Activated naive CD8-positive, alpha-beta T cell treated with anti-CD3 and anti-CD28 coated beads for 36 hours (primary cell): ENCODE measurements around the gene CDK9. TPM values are rescaled to one million over a fixed set of nuclear protein-coding genes. Genes with fewer than 3 reads are reported as not detected.
A peak's percentile ranks its signal among the peaks of the same experiment; 100 is the strongest.
"Not testable (repeated sequence)": the region's sequence is repeated elsewhere in the genome, so short reads cannot be mapped to it uniquely, and the experiment has no call there.

Experiments
- DNase-seq: peaks from one replicate; pipeline ENCODE4 v3.0.0; 2021
- H3K27ac Mint-ChIP-seq: one replicate; pipeline ENCODE4 v1.8.0; 2022; ENCODE audit warnings: mild to moderate bottlenecking, moderate library complexity, mixed read lengths
- H3K27me3 Mint-ChIP-seq: one replicate; pipeline ENCODE4 v1.8.0; 2022; ENCODE audit warnings: mild to moderate bottlenecking, mixed read lengths
- H3K36me3 Mint-ChIP-seq: one replicate; pipeline ENCODE4 v1.8.0; 2021; ENCODE audit warnings: mild to moderate bottlenecking, mixed read lengths
- H3K4me1 Mint-ChIP-seq: one replicate; pipeline ENCODE4 v1.8.0; 2021; ENCODE audit warnings: mixed read lengths
- H3K4me3 Mint-ChIP-seq: one replicate; pipeline ENCODE4 v1.8.0; 2022; ENCODE audit warnings: mild to moderate bottlenecking, moderate library complexity, mixed read lengths
- H3K9me3 Mint-ChIP-seq: one replicate; pipeline ENCODE4 v1.8.0; 2022; ENCODE audit warnings: mixed read lengths
- total RNA-seq, 2 experiments: library from RNA; stranded (reverse); gene quantifications; one replicate each; pipeline ENCODE4 v1.2.3, GENCODE V29; 2021

CDK9 gene
- total RNA-seq, 2 experiments from 2014 or later: 85.2 to 94.2 TPM

GRCh38 chr9:127770905-127771569 lies 14.8 kb upstream of the CDK9 start:
- peak overlapping the region; percentile 85 for H3K4me3 Mint-ChIP-seq
- DNase-seq: peak; percentile 99
- peak overlapping the region; percentile 83 for H3K27ac Mint-ChIP-seq
- peaks cover 33% of the 10 kb centered on the region for H3K36me3 Mint-ChIP-seq
- H3K4me1 Mint-ChIP-seq: peaks cover 55% of the 10 kb centered on the region
- no peaks in the 10 kb centered on the region for H3K27me3 Mint-ChIP-seq
- no peaks in the 10 kb centered on the region for H3K9me3 Mint-ChIP-seq

DNA sequence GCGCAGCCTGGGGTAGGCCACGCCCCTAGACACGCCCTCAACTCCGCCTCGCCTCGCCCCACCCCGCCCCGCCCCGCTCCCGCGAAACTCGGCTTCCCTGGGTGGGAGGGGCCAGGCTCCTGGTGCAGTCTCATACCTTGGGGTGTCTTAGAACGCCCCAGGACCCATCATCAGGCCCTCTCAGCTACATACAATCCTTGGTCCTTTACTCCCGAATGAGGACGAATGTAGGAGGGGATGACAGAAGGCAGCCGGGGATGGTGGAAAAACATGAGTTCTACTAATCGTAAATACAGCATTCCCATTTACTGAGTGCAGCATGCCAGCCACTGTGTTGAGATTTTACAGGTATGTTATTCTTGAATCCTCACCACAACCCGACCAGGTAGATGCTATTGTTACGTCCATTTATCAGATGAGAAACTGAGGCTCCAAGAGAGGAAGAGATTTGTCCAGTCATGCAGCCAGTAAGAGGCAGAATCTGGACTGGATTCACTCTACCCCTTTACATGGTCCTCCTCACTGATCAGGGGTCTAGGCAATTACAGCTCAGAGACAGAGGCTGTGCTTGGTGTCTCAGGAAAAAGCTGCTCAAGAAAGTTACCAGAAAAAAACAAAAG lies 14.2 kb upstream of the CDK9 start:
- peaks cover 28% of the 10 kb centered on the region for H3K36me3 Mint-ChIP-seq

GRCh38 chr9:127772603-127773002 lies 13.2 kb upstream of the CDK9 start:
- no peaks in the 10 kb centered on the region for H3K9me3 Mint-ChIP-seq
- no peak for DNase-seq
- no peak overlapping the region for H3K27ac Mint-ChIP-seq
- peaks cover 51% of the 10 kb centered on the region for H3K4me1 Mint-ChIP-seq
- H3K4me3 Mint-ChIP-seq: no peak overlapping the region
- H3K27me3 Mint-ChIP-seq: no peaks in the 10 kb centered on the region
- peaks cover 26% of the 10 kb centered on the region for H3K36me3 Mint-ChIP-seq

More for the DNA sequence above, 14.2 kb upstream of the CDK9 start:
- no peak for DNase-seq
- Mint-ChIP-seq H3K4me3 (peak overlapping the region; percentile 85), H3K4me1 (peaks cover 57% of the 10 kb centered on the region), H3K27ac (peak overlapping the region; percentile 83), H3K27me3 (no peaks in the 10 kb centered on the region), H3K9me3 (no peaks in the 10 kb centered on the region)

- no peak overlapping the region for H3K4me3 Mint-ChIP-seq
- no peak for DNase-seq
- peaks cover 28% of the 10 kb centered on the region for H3K36me3 Mint-ChIP-seq
- no peaks in the 10 kb centered on the region for H3K27me3 Mint-ChIP-seq
- H3K4me1 Mint-ChIP-seq: peaks cover 49% of the 10 kb centered on the region
- no peak overlapping the region for H3K27ac Mint-ChIP-seq
- no peaks in the 10 kb centered on the region for H3K9me3 Mint-ChIP-seq
Observed at GRCh38 chr9:127773272-127773671, 12.6 kb upstream of the CDK9 start.

DNA sequence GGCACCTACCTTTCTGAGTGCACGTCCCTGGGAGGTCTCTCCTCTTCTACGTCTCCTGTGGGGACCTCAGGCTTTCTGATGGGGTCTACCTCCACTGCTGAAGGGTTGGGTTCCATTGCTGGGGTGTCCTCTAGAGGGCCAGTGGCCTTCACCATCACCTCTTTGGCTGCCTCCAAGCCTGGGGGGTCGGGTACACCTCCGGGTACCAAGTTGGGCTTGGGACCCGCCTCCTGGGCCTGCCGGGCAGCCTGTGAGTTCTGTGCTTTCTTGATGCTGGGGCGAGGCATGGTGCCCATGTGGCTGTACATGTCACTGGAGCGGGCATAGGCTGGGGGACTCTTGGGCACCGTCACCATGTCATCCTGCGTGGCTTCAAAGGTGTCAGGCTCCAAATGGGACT lies 11.9 kb upstream of the CDK9 start:
- no peak overlapping the region for H3K4me3 Mint-ChIP-seq
- H3K27ac Mint-ChIP-seq: no peak overlapping the region
- no peaks in the 10 kb centered on the region for H3K27me3 Mint-ChIP-seq
- peaks cover 27% of the 10 kb centered on the region for H3K36me3 Mint-ChIP-seq
- H3K9me3 Mint-ChIP-seq: no peaks in the 10 kb centered on the region
- no peak for DNase-seq
- peaks cover 45% of the 10 kb centered on the region for H3K4me1 Mint-ChIP-seq

GRCh38 chr9:127776195-127776923 lies 9.5 kb upstream of the CDK9 start:
- H3K9me3 Mint-ChIP-seq: no peaks in the 10 kb centered on the region
- peak; percentile 79 for DNase-seq
- H3K4me3 Mint-ChIP-seq: peak overlapping the region; percentile 98
- H3K27ac Mint-ChIP-seq: peak overlapping the region; percentile 97
- H3K27me3 Mint-ChIP-seq: no peaks in the 10 kb centered on the region
- H3K4me1 Mint-ChIP-seq: peaks cover 40% of the 10 kb centered on the region
- H3K36me3 Mint-ChIP-seq: peaks cover 22% of the 10 kb centered on the region

GRCh38 chr9:127776924-127777289 lies 8.9 kb upstream of the CDK9 start:
- no peaks in the 10 kb centered on the region for H3K9me3 Mint-ChIP-seq
- H3K27ac Mint-ChIP-seq: peak overlapping the region; percentile 97
- peaks cover 22% of the 10 kb centered on the region for H3K36me3 Mint-ChIP-seq
- no peaks in the 10 kb centered on the region for H3K27me3 Mint-ChIP-seq
- H3K4me1 Mint-ChIP-seq: peaks cover 41% of the 10 kb centered on the region
- no peak for DNase-seq
- peak overlapping the region; percentile 98 for H3K4me3 Mint-ChIP-seq

GRCh38 chr9:127777368-127777980 lies 8.4 kb upstream of the CDK9 start:
- Mint-ChIP-seq H3K9me3 (no peaks in the 10 kb centered on the region), H3K27ac (peak overlapping the region; percentile 97), H3K27me3 (no peaks in the 10 kb centered on the region), H3K4me1 (peaks cover 45% of the 10 kb centered on the region), H3K4me3 (peak overlapping the region; percentile 98), H3K36me3 (peaks cover 22% of the 10 kb centered on the region)
- DNase-seq: no peak

GRCh38 chr9:127778280-127779135 lies 7.3 kb upstream of the CDK9 start, which contains the start of gene SH2D3C:
Gene SH2D3C (minus strand): TSS chr9:127778666. CDS start chr9:127778627, 39 bp downstream.
- peaks cover 20% of the 10 kb centered on the region for H3K36me3 Mint-ChIP-seq
- no peaks in the 10 kb centered on the region for H3K27me3 Mint-ChIP-seq
- peak within 1 kb of the TSS; percentile 97 for H3K27ac Mint-ChIP-seq
- H3K4me3 Mint-ChIP-seq: peak within 1 kb of the TSS; percentile 98
- no peaks in the 10 kb centered on the region for H3K9me3 Mint-ChIP-seq
- H3K4me1 Mint-ChIP-seq: peaks cover 52% of the 10 kb centered on the region
- DNase-seq: peak; percentile 67

DNA sequence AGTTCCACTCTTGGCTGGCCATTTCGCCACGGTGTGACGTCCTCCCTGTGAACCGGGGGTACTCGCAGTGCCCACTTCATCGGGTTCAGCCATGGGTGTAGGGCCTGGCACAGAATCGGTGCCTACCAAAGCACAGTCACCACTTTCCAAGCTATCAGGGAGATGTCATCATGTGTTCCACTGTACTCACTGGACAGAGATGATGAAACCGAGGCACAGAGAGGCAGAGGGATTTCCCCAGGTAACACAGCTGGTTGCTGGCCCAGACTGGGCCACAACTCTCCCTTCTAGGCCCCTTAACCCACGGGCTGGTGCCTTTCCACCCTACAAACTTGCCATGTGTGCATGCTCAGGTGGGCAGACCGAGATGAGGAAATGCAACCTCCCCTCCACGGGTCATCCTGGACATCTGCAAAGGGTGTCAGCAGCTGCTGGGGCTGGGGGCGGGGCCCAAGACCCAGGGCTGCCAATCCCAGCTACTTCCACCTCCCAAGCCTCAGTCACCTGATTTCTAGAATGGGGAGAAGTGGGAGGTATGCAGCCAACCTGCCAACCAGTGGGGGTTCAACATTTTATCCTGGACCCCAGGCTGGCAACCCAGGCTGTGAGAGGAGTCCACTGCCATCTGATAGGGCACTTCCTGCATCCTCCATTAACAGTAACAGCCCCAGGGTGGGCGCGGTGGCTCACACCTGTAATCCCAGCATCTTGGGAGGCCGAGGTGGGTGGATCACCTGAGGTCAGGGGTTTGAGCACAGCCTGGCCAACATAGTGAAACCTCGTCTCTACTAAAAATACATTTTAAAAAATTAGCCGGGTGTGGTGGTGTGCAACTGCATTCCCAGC lies 6.5 kb upstream of the CDK9 start:
- DNase-seq: peak; percentile 77
- Mint-ChIP-seq H3K4me3 (peak overlapping the region; percentile 98), H3K27ac (peak overlapping the region; percentile 97), H3K4me1 (peaks cover 52% of the 10 kb centered on the region), H3K9me3 (no peaks in the 10 kb centered on the region), H3K36me3 (peaks cover 14% of the 10 kb centered on the region), H3K27me3 (no peaks in the 10 kb centered on the region)

DNA sequence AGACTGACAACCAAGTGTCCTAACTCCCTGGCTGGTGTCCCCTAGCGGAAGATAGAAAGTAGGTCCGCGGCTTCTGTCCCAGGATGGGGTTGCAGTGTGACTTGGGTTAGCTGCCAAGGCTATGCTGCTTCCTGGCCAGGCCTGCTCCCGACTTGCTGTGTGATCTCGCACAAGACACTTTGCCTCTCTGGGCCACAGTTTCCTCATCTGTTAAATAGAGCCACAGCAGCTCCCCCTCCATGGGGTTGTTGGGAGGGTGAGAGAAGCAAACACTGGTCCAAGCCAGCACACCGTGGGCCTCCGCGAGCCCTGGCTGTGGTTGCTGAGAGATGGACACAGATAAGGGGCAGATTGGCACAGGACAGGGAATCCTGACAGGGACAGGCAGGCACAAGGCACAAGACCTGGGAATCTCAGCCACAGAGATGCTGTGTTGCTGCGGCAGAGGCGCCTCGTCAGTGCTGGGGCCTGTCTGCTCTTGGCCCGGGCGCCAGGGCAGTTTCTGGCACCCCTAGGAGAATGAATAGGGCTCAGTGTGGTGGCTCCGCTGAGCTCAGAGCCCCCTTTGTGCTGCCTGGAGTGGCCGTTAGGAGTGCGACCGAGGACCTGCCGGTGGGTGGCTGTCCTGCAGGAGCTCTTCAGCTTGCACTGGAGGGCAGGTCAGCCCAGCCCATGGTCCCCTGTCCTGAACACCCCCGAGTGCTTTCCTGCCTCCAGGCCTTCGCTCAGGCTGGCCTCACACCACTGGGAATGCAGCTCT lies 5.5 kb upstream of the CDK9 start:
- Mint-ChIP-seq H3K4me1 (peaks cover 55% of the 10 kb centered on the region), H3K36me3 (peaks cover 12% of the 10 kb centered on the region), H3K4me3 (no peak overlapping the region), H3K9me3 (no peaks in the 10 kb centered on the region), H3K27ac (peak overlapping the region; percentile 97), H3K27me3 (no peaks in the 10 kb centered on the region)
- no peak for DNase-seq

DNA sequence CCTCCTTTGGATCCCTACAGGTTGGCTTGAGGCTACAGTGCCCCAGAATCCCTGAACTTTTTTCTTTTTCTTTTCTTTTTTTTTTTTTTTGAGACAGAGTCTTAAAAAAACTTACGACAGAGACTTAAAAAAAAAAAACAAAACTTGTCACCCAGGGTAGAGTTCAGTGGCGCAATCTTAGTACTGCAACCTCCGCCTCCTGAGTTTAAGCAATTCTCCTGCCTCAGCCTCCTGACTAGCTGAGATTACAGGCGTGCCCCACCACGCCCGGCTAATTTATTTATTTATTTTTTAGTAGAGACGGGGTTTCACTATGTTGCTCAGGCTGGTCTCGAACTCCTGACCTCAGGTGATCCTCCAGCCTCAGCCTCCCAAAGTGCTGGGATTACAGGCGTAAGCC lies 4.9 kb upstream of the CDK9 start:
- not testable (repeated sequence) for DNase-seq
- H3K27ac Mint-ChIP-seq: peak overlapping the region; percentile 97

GRCh38 chr9:127781806-127782205 lies 4.0 kb upstream of the CDK9 start:
- Mint-ChIP-seq H3K9me3 (no peaks in the 10 kb centered on the region), H3K4me1 (peaks cover 54% of the 10 kb centered on the region), H3K27ac (peak overlapping the region; percentile 95), H3K4me3 (peak overlapping the region; percentile 47), H3K36me3 (peaks cover 16% of the 10 kb centered on the region), H3K27me3 (no peaks in the 10 kb centered on the region)
- no peak for DNase-seq

More for the DNA sequence above, 4.9 kb upstream of the CDK9 start:
- not testable (repeated sequence) for H3K9me3 Mint-ChIP-seq, H3K27me3 Mint-ChIP-seq, H3K4me3 Mint-ChIP-seq
- Mint-ChIP-seq H3K36me3 (peaks cover 12% of the 10 kb centered on the region), H3K4me1 (peaks cover 55% of the 10 kb centered on the region)
